Measurements from ENCODE around the gene FNBP1.
"Not testable (repeated sequence)": the region's sequence is repeated elsewhere in the genome, so short reads cannot be mapped to it uniquely, and the experiment has no call there.

Gene FNBP1

DNA sequence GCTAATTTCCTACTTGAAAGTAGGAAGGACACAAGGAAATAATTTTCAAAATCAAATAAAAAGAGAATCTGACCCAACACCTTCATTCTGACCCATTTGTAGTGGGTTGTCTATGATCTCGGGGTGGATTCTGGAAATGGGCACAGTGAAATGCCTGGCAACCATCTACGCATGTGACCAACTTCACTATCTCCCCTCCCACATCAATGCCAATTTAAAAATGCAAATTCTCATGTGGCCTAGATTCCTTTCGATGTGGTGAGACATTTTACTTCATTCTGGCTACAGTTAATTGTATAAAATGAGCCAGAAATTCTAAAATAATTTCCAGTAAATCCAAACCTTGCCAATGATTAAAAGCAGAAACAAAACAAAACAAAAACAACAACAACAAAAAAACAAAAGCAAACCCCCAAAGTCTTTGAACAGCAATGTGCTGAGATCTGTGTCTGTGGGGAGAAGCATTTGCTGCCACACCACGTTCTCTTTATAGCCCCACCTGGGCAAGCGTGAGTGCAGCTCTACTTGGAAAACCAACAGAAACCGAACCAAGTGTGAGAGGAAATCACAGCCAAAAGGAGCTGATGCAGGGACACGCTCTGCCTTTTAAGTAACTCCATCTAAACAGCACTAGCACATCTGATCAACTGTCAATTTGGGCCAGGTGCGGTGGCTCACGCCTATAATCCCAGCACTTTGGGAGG lies 148.7 kb downstream of the FNBP1 start:
- no peak for DNase-seq (ENCODE audit: low read depth)
- Histone ChIP-seq H3K4me1 (ENCODE audit: control insufficient read depth, insufficient read depth, low read length) (no peaks in the 10 kb centered on the region), H3K4me3 (ENCODE audit: low read length) (no peak overlapping the region), H3K36me3 (ENCODE audit: control insufficient read depth, insufficient read depth, low read length, severe bottlenecking) (peaks cover 33% of the 10 kb centered on the region), H3K27me3 (replicated peaks; ENCODE audit: control insufficient read depth, insufficient read depth, low read length) (no peaks in the 10 kb centered on the region), H3K9ac (ENCODE audit: low read length) (no peak overlapping the region), H3K9me3 (ENCODE audit: control insufficient read depth, low read length) (no peaks in the 10 kb centered on the region)

DNA sequence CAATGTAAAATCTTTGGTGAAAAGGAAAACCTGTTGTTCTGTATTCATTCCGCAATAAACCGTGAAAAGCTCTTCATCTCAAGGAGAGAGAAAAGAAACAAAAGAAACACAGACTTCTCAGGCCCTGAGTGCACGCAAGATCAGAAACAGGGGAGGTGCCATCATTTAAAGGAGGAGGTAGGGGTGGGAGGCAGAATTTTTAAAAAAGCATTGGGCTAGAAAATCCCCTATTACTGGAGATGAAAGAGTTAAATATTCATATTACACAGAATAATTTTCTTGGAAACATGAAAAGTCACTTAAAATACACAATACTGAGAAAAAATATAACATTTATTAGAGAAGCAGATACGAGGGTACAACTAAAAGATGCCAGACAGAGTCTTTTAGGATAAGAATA lies 151.4 kb downstream of the FNBP1 start:
- Histone ChIP-seq H3K4me1 (ENCODE audit: control insufficient read depth, insufficient read depth, low read length) (no peaks in the 10 kb centered on the region), H3K9me3 (ENCODE audit: control insufficient read depth, low read length) (no peaks in the 10 kb centered on the region), H3K27me3 (replicated peaks; ENCODE audit: control insufficient read depth, insufficient read depth, low read length) (no peaks in the 10 kb centered on the region), H3K9ac (ENCODE audit: low read length) (no peak overlapping the region), H3K4me3 (ENCODE audit: low read length) (no peak overlapping the region), H3K36me3 (ENCODE audit: control insufficient read depth, insufficient read depth, low read length, severe bottlenecking) (peaks cover 33% of the 10 kb centered on the region)
- no peak for DNase-seq (ENCODE audit: low read depth)

DNA sequence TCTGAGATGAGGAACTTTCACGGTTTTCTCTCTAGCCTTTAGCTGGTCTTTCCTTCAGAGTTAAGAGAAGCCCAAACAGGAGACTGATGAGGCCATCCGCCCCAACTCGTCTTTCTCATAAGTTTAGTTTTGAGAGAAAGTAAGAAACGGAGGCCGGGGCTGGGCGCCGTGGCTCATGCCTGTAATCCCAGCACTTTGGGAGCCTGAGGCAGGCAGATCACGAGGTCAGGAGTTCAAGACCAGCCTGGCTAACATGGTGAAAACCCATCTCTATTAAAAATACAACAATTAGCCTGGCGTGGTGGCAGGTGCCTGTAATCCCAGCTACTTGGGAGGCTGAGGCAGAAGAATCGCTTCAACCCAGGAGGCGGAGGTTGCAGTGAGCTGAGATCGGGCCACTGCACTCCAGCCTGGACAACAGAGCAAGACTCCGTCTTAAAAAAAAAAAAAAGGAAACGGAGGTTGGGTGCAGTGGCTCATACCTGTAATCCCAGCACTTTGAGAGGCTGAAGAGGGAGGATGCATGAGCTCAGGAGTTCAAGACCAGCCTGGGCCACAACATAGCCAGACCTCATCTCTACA lies 152.2 kb downstream of the FNBP1 start:
- not testable (repeated sequence) for H3K4me3 ChIP-seq (ENCODE audit: low read length); H3K27me3 ChIP-seq (replicated peaks; ENCODE audit: control insufficient read depth, insufficient read depth, low read length); DNase-seq (ENCODE audit: low read depth); H3K9me3 ChIP-seq (ENCODE audit: control insufficient read depth, low read length); H3K9ac ChIP-seq (ENCODE audit: low read length); H3K4me1 ChIP-seq (ENCODE audit: control insufficient read depth, insufficient read depth, low read length)
- peaks cover 29% of the 10 kb centered on the region for H3K36me3 ChIP-seq (ENCODE audit: control insufficient read depth, insufficient read depth, low read length, severe bottlenecking)

DNA sequence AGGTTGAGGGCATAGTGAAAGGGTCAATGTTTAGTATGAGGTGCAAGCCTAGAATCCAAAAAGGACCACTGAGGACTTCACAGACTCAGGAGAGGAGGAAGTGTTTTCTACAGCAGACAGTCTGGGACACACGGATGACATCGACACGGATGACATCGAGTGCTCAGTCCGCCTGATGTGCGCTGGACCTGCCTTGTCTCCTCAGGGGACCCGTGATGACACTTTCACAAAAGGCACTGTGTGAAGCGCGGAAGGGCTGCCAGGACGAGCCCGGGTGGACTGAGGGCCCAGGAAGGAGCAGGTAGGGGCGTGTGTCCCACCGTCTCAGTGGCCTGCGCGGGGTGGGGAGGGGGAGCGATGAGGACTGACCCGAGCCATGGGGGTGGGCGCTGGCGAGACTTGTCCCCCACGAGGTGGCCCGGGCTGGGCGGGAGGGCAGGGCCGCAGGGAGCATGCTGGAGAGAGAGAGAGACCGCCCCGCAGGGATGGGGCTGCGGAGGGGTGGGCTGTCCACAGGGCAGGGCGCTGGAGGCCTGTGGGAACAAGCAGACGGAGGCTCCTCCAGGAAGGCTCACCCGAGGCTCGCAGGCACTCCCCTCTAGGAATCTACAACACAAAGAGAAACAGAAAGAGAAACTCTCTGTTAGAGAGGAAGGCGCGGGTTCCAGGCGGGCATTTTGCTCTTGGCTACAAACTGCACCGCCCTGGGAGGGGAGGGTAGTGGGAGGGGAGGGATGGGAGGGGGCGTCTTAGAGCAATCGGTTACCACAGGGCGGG lies 152.9 kb downstream of the FNBP1 start:
- H3K9me3 ChIP-seq (ENCODE audit: control insufficient read depth, low read length): no peaks in the 10 kb centered on the region
- H3K36me3 ChIP-seq (ENCODE audit: control insufficient read depth, insufficient read depth, low read length, severe bottlenecking): peaks cover 22% of the 10 kb centered on the region
- H3K4me1 ChIP-seq (ENCODE audit: control insufficient read depth, insufficient read depth, low read length): peaks cover 8% of the 10 kb centered on the region
- H3K9ac ChIP-seq (ENCODE audit: low read length): no peak overlapping the region
- no peak for DNase-seq (ENCODE audit: low read depth)
- H3K27me3 ChIP-seq (replicated peaks; ENCODE audit: control insufficient read depth, insufficient read depth, low read length): no peaks in the 10 kb centered on the region
- no peak overlapping the region for H3K4me3 ChIP-seq (ENCODE audit: low read length)

DNA sequence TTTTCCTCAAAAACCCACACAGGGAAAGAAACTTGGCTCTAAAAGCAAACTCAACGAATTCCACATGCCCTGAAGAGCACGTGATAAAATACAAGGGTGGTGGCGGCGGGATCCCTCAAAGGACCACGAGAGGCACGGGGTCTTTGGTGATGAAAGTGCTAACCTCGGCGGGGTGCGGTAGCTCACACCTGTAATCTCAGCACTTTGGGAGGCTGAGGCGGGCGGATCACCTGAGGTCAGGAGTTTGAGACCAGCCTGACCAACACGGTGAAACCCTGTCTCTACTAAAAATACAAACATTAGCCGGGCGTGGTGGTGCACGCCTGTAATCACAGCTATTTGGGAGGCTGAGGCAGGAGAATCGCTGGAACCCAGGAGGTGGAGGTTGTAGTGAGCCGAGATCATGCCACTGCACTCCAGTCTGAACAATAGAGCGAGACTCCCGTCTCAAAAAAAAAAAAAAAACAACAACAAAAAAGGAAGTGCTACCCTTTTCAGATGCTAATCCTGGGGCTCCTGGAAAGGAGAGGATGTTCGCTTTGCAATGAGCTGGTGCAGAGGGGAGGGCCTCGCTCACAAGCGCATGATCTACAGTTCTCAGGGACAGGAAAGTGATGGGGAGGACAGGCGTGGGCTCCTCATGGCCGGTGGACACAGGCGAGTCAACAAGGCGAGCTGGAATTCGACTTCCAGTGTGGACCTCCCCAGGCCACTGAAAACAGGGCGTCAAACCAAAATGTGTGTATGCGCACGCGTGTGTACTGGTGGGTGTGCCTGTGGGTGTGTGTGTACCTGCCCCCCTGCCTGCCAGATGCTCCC lies 153.7 kb downstream of the FNBP1 start:
- no peaks in the 10 kb centered on the region for H3K27me3 ChIP-seq (replicated peaks; ENCODE audit: control insufficient read depth, insufficient read depth, low read length)
- H3K36me3 ChIP-seq (ENCODE audit: control insufficient read depth, insufficient read depth, low read length, severe bottlenecking): peaks cover 15% of the 10 kb centered on the region
- no peak overlapping the region for H3K4me3 ChIP-seq (ENCODE audit: low read length)
- no peak overlapping the region for H3K9ac ChIP-seq (ENCODE audit: low read length)
- H3K9me3 ChIP-seq (ENCODE audit: control insufficient read depth, low read length): no peaks in the 10 kb centered on the region
- no peak for DNase-seq (ENCODE audit: low read depth)
- H3K4me1 ChIP-seq (ENCODE audit: control insufficient read depth, insufficient read depth, low read length): peaks cover 16% of the 10 kb centered on the region

DNA sequence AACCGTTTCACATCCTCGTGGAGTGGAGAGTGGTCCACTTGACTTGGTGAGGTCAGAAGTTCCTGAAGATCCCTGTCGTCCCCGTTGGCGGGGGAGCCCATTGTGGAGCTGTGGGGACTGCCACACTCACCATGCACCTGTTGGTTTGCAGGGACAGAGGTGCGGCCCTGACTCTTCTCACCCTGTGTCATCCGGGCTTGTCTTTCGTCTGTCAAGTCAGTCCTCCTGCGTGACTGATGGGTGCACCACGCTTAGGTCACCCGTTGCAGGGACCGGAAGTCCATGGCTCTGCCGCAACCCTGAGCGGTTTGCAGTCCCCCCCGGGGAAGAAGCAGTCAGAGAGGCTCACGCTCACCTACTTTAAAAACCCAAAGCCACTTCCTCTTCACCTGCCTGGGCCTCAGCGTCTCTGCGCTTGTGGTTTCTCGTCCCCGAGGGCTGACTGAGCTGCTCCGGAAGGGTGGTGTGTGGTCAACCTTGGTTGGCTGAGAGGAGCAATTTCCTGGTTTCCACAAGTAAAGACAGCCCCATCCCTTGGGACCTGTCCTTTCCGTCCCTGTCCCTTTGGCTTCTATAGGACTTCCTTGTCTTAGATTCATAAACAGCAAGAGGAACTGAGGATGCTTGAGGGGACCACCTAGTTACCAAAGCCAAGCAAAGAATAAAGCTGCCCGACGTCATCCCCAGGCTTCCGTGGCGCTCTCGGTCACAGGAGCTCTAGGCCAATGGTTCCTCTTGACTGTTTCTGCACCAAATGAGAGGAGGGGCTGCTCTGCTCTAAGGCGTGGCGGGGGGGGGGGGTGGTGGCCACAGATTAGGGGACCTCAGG lies 154.5 kb downstream of the FNBP1 start:
- no peak for DNase-seq (ENCODE audit: low read depth)
- no peak overlapping the region for H3K9ac ChIP-seq (ENCODE audit: low read length)
- H3K4me3 ChIP-seq (ENCODE audit: low read length): no peak overlapping the region
- H3K27me3 ChIP-seq (replicated peaks; ENCODE audit: control insufficient read depth, insufficient read depth, low read length): no peaks in the 10 kb centered on the region
- H3K36me3 ChIP-seq (ENCODE audit: control insufficient read depth, insufficient read depth, low read length, severe bottlenecking): peaks cover 12% of the 10 kb centered on the region
- no peaks in the 10 kb centered on the region for H3K9me3 ChIP-seq (ENCODE audit: control insufficient read depth, low read length)
- peaks cover 21% of the 10 kb centered on the region for H3K4me1 ChIP-seq (ENCODE audit: control insufficient read depth, insufficient read depth, low read length)

DNA sequence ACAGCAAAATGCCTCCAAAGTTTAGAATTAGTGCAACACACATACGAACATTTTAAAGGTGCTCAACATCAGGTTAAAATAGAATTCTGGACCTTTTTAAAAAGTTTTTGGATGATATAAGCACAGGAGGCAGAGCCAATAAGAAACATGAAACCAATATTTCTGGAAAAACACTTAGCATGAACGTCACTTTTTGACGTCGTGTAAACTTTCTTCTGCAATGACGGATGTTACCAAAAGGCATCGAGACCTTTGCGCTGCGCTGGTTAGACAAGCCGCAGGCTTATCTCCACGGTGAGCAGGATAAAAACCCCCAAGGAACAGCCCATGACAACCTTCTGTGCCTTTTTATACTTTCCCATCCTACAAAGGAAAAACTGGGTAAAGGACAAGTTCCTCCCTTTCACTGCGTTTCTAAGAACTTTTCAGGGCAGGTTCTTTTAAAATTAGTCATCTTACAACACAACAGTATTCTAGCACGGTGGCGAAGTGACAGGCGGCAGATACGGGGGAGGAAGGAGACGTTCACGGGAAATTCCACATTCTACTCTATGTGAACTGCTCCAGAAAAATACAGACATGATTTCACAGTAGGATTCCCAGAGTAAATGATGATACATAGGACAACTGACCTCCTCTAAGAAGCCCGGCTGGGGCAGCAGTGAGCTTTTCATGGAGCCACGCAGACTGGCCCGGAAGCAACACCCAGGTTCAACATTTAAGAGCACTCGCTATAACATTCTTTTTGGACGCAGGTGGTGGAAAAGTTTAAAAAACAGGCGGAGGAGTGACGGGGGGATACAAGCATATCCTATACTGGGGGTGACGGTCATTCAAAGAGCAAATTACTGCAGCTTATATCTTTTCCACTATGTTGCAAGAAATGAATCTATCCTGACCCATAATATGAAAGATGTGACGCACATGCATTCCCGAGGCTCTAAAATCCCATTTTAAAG lies 155.4 kb downstream of the FNBP1 start:
- H3K36me3 ChIP-seq (ENCODE audit: control insufficient read depth, insufficient read depth, low read length, severe bottlenecking): peaks cover 12% of the 10 kb centered on the region
- H3K27me3 ChIP-seq (replicated peaks; ENCODE audit: control insufficient read depth, insufficient read depth, low read length): no peaks in the 10 kb centered on the region
- no peak overlapping the region for H3K4me3 ChIP-seq (ENCODE audit: low read length)
- peak; percentile 31 for DNase-seq (ENCODE audit: low read depth)
- H3K4me1 ChIP-seq (ENCODE audit: control insufficient read depth, insufficient read depth, low read length): peaks cover 21% of the 10 kb centered on the region
- no peaks in the 10 kb centered on the region for H3K9me3 ChIP-seq (ENCODE audit: control insufficient read depth, low read length)
- H3K9ac ChIP-seq (ENCODE audit: low read length): no peak overlapping the region

DNA sequence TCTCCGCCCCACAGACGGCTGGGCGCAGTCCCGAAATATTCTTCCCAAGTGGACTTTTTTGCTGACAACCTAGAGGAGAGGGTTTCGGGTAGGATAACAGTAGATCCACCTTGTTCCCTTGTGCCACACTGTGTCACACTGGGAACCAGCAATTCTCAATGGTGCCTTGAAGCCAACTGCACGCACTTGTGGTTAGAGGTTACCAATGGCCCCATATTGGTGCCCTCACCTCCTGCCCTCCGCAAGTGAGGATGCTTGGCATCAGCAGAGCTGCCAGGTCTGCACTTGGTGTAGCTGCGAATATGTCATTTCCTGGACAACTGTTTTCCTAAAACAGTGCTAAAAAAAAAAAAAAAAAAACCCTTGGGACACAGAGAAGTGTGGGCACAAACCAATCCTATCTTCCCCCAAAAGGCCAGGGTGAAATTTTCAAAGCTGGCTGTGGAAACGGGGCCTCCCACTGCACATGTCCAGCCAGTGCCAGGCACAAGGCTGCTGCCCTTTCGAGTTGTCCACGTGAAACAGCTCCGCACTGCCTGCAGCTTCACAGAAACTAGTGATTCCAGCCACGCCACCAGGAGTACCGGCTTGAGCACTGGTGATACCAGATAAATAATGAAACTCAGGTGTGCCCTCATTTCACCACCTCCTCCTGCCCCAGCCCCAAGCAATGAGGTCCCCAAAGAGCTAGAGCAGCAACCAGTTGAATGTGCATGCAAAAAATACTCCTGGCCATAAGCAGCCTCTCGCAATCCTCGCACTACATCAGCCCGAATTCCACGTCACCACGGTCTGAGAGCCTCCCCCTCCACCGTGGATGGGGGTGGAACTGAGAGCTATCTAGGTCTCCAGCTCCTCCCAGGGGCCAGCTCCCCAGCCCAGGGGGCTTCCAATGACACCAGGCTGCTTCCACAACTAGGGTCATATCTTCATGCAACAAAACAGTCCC lies 156.5 kb downstream of the FNBP1 start:
- Histone ChIP-seq H3K27me3 (replicated peaks; ENCODE audit: control insufficient read depth, insufficient read depth, low read length) (no peaks in the 10 kb centered on the region), H3K4me1 (ENCODE audit: control insufficient read depth, insufficient read depth, low read length) (peaks cover 21% of the 10 kb centered on the region), H3K36me3 (ENCODE audit: control insufficient read depth, insufficient read depth, low read length, severe bottlenecking) (peaks cover 15% of the 10 kb centered on the region), H3K9ac (ENCODE audit: low read length) (peak overlapping the region; percentile 64), H3K9me3 (ENCODE audit: control insufficient read depth, low read length) (no peaks in the 10 kb centered on the region), H3K4me3 (ENCODE audit: low read length) (peak overlapping the region; percentile 70)
- no peak for DNase-seq (ENCODE audit: low read depth)

DNA sequence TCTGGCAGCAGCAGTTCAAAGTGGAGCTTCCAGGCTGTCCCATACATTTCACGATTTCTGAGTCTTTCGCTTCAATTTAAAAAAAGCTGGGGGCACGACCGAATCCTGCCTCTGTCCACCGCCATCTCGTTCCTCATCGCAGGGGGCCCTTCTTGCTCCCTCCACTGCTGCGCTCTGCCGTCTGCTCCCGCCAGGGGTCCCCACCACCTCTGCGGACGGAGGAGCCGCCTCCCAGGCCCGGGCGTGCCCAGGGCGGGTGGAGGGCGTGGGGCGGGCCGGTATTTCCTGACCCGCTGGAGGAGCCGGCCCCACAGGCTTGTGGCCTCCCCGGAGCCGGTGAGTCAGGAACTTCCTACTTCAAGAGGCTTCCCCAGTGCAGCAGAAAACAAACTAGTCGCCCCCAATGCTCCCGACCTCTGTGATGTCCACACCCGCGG lies 157.3 kb downstream of the FNBP1 start:
- peak overlapping the region; percentile 70 for H3K4me3 ChIP-seq (ENCODE audit: low read length)

More for the DNA sequence above, 157.3 kb downstream of the FNBP1 start:
- Histone ChIP-seq H3K9me3 (ENCODE audit: control insufficient read depth, low read length) (no peaks in the 10 kb centered on the region), H3K27me3 (replicated peaks; ENCODE audit: control insufficient read depth, insufficient read depth, low read length) (no peaks in the 10 kb centered on the region), H3K36me3 (ENCODE audit: control insufficient read depth, insufficient read depth, low read length, severe bottlenecking) (peaks cover 20% of the 10 kb centered on the region), H3K4me1 (ENCODE audit: control insufficient read depth, insufficient read depth, low read length) (peaks cover 21% of the 10 kb centered on the region), H3K9ac (ENCODE audit: low read length) (peak overlapping the region; percentile 75)
- peak; percentile 98 for DNase-seq (ENCODE audit: low read depth)

All from adipocyte (in vitro differentiated cells).